Prostate gland (tissue), 1 donor: ENCODE measurements around the gene BCR.

Experiments
- POLR2A ChIP-seq: fragments of 450-650 bp; IDR thresholded peaks from one replicate; pipeline ENCODE4 v1.6.1; 2016; ENCODE audit warnings: antibody characterized with exemption, mild to moderate bottlenecking
- POLR2AphosphoS5 ChIP-seq: sonication (generic); formaldehyde crosslinking; IDR thresholded peaks from one replicate; pipeline ENCODE4 v1.6.1; 2017; ENCODE audit warnings: antibody characterized with exemption

DNA sequence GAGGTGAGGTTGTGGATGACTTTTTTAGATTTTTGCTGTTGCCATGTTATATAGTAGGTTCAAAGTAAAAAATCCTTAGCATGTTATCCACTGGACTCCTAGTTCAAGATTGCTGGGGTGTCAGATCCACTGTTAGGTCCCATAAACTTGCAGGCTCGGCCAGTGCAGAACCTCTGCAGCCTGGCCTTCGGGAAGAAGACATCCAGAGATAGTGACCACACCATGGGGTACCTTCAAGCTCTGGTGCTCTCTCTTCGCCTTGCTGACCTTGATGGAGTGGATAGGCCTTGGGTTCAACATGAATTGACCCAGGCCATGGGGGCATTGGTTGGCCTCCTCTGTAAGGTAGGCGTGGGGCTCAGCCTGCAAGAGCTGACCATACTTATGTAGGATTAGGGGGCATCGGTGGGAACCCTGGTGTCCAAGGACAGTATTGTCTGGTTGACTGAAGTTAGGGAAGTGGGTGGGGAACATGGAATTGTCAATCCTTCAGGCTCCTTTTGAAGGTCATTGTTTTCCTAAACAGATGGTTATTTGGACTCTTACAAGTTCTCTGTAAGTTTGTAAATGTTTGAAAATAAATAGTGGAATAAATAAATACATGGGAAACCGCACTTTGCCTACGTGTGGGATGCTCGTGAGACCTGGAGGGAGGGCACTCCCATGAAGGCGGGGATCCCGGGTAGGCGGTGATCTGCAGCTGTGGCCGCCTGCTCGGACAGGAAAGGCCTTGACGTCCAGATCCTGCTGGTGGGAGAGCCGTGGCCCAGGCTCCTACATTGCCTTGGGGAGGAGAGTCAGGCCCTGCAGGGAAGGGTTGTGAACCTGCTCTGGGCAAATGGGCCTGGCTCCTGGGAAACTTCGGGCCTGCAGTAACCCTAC, 37.1 kb downstream of the BCR start:
- no peak for TF ChIP-seq POLR2AphosphoS5
- TF ChIP-seq POLR2A, result no peak
